Right lobe of liver (tissue), 4 donors: ENCODE results near the gene RASSF4.

ENCODE experiments used
- POLR2A ChIP-seq: fragments of 450-650 bp; IDR thresholded peaks from one replicate; pipeline ENCODE4 v1.6.1; 2017; ENCODE audit warnings: antibody characterized with exemption, mild to moderate bottlenecking
- TF ChIP-seq, protein P1 (sequence below), 4 donors: fragments of 200-600 bp in 3 of 4; fragments of 450-650 bp in 1 of 4; IDR thresholded peaks; one replicate each; pipeline versions ENCODE4 v1.5.1 to v1.8.0; 2016 to 2022; ENCODE audit warnings: antibody characterized with exemption in 4 of 4, mild to moderate bottlenecking in 2 of 4
- donor health status: DM: no; HTN: no; CAD: no.
- donor health status: DM: no; HTN: no; CAD: no.
- donor health status: DM: no; HTN: yes; CAD: no.

DNA sequence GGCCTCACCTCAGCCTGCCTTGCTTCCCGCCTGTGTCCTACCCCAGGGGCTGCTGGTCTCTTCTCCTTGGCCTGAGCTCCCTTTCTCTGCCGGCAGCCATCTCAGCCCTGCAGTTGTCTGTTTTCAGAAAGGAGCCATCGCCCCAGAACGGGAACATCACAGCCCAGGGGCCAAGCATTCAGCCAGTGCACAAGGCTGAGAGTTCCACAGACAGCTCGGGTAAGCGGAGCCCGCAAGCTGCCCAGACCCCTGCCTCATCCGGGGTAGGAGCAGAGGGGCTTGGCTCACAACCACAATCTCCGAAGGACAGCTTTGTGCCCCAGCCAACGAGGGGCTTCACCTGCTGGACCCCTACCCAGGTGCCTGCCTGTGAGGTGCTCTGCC is 24.3 kb downstream of the RASSF4 start:
- TF ChIP-seq, protein P1, sequence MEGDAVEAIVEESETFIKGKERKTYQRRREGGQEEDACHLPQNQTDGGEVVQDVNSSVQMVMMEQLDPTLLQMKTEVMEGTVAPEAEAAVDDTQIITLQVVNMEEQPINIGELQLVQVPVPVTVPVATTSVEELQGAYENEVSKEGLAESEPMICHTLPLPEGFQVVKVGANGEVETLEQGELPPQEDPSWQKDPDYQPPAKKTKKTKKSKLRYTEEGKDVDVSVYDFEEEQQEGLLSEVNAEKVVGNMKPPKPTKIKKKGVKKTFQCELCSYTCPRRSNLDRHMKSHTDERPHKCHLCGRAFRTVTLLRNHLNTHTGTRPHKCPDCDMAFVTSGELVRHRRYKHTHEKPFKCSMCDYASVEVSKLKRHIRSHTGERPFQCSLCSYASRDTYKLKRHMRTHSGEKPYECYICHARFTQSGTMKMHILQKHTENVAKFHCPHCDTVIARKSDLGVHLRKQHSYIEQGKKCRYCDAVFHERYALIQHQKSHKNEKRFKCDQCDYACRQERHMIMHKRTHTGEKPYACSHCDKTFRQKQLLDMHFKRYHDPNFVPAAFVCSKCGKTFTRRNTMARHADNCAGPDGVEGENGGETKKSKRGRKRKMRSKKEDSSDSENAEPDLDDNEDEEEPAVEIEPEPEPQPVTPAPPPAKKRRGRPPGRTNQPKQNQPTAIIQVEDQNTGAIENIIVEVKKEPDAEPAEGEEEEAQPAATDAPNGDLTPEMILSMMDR (IDR thresholded peaks at IDR 0.05): no peak
- TF ChIP-seq POLR2A: no peak
